NAMALWA (cell line): Measurements from ENCODE around the gene GTPBP1.
A peak's percentile ranks its signal among the peaks of the same experiment; 100 is the strongest.

Experiments
- DNase-seq: peaks from one replicate; pipeline ENCODE4 v3.0.0-alpha.2; 2015; ENCODE audit warnings: low spot score

Gene GTPBP1

DNA sequence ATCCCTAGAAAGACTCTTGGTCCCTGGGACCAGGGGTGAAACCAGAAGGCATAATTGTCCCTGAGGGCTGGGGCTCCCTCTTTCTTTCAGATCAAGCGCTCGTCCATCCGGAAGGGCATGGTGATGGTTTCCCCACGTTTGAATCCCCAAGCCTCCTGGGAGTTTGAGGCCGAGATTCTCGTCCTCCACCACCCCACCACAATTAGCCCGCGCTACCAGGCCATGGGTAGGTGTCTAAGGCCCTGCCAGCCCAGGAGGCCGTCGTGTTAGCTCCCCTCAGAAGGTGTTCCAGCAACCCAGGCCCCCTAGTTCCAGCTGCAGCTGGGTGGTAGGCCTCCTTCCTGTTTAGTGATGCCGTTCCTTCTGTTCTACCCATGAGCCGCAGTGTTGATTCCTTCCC lies 21.4 kb downstream of the GTPBP1 start:
- no peak for DNase-seq

DNA sequence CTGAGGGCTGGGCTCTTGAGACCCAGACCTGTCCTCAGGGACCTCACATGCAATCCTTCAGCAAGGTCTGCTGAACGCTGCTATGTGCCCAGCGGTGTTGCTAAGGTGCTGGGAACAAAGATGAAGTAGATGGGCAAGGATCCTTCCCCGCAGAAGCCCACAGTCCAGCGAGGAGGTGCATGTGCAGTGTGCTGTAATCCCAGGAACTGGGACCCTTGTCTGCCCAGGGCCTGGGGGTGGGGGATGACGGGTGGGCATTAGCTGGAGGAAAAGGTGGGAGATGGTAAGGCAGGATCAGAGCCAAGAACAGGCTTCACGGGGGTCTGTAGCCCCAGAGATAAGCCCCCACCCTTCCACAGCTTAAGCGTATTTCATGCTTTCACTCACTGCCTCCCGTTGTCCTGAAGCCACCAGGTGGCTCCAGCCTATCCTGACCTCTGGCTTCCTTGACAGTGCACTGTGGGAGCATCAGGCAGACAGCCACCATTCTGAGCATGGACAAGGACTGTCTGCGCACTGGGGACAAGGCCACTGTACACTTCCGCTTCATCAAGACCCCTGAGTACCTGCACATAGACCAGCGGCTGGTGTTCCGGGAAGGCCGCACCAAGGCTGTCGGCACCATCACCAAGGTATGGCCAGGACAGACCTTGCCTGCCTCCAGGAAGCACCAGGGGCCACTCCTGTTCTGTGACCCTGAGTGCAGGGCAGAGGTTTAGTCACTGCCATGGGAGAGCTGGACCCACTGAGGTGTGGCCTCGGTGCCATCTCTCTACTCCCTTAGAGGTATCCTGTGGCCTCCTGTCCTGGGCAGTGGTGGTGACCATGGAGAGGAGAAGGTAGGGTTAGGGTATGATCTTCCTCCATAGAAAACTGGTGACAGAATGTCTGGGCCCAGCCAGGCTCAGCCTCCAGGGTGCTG lies 22.0 kb downstream of the GTPBP1 start:
- DNase-seq: no peak

DNA sequence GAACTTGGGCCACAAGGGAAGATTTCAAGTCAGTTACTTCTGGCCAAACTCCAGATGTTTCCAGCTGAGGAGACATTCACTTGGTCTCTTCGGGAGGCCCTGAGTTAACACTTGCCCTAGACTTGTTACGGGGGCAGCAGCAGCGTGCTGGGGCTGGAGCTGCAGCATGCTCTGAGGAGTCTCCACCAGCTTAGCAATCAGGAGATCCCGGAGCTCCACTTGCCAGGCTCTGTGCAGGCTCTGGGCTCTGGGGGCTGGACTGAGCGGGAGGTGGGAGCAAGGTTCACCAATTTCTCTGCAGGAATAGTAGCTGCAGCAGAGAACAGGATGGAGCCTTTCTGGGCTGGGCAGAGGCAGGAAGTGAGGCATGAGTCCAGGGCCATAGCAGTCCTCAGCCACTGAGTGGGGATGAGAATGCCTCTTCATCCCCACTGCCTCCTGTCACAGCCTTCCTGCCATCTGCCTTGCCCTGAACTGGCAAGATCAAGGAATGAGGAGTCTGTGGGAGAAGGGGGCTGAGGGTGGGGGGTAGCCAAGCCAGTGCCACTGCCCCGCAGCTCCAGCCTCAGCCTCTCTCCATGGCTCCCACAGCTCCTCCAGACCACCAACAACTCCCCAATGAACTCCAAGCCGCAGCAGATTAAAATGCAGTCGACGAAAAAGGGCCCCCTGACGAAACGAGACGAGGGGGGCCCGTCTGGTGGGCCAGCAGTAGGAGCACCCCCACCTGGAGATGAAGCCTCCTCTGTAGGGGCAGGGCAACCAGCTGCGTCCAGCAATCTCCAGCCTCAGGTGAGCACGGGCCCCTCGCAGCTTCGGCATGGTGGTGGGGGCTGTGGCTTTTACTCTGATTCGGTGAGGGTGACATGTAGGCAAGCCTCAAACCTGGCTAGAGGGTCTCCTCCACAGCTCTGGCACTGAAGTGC lies 23.4 kb downstream of the GTPBP1 start:
- DNase-seq: no peak

DNA sequence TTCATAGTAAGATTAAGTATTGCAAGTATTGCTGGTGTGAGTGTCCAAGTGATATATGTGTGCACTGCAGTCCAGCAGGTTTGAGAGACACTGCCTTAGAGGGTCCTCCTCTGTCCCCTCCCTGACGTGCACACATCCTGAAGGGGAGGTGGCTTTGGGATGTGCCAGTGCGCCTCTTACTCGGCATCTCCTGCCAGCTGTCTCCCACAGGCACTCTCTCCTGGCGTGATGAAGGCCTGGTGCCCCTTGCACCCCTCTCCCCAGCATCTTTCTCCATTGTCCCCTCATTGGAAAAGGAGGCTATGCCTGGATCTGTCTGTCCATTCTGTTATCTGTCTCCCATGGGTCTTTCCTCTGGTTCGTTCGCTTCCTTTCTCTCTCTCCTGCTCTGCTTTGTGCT lies 24.2 kb downstream of the GTPBP1 start:
- no peak for DNase-seq

DNA sequence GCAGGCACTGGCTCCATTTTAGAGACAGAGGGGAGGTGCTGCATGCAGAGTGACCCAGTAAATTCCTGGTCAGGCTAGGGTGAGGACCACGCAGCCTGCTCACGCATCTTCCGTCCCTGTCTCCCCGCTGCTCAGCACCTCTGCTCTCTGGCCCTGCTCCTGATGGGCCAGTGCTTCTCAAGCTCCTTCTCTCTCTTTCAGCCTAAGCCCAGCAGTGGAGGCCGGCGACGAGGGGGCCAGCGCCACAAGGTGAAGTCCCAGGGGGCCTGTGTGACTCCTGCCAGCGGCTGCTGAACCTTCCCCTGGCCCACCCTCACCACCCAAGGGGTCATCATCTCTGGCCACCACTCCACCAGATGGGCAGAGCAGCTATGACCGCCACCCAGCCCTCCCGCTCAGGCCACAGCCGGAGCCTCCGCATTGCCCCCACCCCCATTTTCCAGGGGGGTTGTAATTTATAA lies 24.7 kb downstream of the GTPBP1 start:
- no peak for DNase-seq

DNA sequence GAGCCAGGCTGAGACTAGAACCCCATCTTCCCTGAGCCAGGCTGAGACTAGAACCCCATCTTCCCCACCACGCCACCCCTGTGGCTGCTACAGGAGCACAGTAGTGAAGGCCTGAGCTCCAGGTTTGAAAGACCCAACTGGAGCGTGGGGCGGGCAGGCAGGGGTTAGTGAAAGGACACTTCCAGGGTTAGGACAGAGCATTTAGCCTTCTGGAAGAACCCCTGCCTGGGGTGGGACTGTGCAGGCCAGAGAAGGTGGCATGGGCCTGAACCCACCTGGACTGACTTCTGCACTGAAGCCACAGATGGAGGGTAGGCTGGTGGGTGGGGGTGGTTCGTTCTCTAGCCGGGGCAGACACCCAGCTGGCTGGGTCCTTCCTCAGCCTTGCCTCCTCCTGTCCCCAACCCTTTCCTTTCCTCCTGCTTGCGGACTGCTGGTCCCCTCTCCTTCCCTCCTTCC lies 26.0 kb downstream of the GTPBP1 start:
- no peak for DNase-seq

DNA sequence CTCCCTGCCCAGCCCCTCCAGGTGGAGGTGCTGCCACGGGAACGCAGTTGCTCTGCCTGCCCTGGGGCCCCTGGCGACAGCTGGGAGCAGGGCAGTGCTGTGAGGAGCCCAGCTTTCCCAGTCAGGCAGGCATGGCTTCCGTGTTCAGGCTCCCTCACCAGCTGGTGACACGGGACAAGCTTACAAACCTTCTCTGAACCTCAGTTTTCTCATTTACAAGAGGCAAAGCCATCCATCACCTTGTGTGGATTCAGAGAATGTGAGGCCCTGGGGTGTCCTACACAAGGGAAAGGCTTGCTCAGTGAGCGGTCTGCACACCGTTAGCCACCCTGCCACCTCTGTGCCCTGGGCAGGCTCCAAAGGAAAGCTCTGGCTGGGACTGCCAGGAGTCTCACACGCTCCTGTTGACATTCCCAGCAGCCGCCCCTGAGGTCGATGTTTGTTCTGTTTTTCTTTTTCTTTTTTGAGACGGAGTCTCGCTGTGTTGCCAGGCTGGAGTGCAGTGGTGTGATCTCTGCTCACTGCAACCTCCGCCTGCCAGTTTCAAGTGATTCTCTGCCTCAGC lies 26.6 kb downstream of the GTPBP1 start:
- no peak for DNase-seq

DNA sequence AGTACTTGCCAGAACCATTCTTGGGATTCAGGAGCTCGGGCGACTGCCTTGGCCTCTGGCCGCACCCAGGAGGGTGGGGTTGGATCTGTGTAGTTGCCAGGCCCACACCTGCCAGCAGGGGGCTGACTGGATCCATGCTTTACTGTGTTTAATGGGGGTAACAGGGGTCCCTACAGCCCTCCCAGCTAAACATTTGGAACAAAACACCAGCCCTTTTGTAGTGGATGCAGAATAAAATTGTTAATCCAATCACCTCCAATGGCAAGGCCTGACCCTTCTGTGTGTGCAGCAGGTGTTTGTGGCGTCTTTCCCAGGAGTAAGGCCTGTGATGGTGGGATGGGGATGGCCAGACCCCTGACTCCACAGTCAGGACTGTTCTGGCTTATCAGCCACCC lies 27.6 kb downstream of the GTPBP1 start:
- DNase-seq: peak; percentile 59

DNA sequence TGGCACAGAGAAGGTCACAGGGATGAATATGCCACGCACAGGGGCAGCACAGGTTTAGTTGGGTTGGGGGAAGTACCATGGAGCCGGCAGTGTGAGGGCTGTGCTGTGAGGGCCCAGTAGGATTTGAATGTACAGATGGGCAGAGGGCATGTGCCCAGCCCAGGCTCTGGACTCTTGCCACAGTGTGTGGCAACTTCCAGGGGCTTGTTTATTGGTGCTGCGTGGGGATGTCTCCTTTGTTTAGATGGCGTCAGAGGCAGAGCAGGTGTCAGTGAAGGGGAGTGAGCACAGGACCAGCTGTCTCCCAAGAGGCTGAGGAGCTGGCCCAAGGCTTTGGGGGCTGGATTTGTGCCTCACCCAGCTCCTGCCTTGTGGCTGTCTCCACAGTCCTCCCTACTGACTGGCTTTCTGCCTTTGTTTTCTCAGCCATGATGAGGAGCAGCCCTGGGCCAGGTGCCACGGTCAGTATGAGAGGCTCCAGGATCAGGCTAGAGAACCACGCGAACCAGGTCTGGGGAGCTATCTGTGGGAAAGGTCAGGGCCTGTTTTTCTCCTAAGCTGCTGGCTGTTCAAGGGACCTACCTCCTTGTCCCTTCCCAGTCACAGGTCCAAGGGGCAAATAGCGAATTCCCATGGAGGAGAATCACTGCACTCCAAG lies 28.1 kb downstream of the GTPBP1 start:
- no peak for DNase-seq

DNA sequence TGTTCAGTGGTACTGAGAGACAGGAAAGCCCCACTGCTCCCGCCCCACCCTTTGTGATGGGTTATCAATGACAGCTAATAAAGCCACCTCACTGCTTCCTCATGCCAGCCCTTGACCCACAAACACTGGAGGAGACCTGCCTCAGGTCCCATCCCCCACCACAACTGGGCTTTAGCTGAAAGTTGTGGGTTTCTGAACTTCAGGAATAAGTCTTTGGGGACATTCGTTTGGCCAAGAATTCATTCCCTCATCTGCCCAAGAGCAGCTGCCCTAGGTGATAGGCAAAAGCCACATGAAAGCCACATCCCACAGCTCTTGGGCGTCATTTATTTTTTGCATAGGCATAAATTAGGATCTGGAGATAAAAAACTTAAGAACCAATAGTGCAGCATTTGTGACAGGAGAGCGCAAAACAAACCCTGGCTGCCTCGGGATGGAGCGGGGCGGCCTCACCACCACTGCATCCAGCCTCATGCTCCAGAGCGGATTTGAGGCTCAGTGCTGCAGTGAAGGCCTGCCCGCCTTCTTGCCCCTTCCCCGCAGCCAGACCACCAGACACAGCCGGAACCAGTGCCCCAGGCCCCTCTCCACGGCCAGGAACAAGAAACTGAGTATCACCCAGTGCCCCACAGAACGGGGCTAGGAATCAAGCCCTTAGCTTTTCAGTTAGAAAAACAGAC lies 28.8 kb downstream of the GTPBP1 start:
- no peak for DNase-seq

DNA sequence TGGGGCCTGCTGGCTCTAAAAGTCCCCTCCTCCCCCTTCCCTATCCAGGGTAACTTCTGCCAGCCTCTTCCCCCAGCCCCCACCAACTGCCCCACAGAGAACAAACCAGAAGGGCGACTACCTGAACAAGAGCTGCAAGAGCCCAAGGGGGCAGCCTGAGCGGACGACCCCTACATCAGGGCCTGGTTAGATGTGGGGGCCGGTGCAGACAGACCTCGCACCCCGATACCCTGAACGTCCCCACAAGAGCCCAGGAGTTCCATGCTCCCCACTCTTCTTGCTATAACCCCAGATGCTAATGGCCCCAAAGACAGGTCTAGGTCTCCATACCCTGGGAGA lies 29.4 kb downstream of the GTPBP1 start:
- no peak for DNase-seq

DNA sequence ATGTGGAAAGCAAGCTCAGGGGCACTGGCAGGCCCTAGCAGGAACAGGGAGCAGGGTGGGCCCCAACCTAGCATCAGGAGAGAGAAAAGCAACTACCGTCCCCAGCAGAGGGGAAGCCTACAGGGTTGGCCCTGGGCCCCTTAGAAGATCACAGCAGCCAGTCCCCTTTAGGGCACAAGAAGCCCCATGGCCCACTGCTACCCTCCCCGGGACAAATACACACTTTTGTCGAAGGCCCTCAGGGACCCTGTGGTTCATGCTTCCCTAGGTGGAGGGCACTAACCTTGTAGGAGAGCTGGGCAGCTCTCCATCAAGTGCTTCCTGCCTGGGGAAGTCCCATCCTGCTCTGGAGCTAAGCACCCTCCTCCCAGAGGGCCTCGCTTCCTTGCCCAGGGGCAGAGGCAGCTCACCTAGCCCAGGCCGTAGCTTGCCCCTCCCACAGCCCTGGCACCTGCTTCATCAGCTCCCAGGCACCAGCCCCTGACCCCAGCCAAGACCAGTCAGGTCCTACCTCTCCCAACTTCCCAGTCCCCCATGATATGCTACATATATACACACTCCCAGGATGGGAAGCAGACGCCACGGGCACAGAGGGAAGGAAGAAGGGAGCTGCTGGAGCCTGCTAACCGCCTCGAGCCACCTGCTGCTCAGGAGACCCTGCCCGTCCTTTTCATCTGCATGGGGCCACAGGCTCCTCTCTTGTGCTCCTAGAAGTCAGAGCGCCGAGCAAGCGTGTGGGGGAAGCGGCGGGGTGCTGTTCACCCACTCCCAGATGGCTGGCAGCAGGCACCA lies 29.9 kb downstream of the GTPBP1 start:
- no peak for DNase-seq

DNA sequence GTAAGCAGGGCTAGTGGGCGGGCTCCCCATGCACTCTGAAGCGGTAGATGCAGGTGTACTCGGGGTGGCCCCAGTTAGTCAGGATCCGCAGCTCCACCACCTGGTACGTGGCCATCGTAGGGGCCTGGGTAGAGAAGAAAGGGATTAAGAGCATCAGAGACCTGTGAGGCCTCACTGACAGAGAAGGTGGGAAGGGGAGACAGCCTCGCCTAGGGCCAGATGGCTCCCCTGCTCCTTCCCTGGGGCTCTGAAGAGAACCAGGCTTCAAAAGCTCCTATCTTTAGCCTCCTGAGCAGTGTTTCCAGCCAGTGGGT lies 30.5 kb downstream of the GTPBP1 start:
- DNase-seq: no peak

DNA sequence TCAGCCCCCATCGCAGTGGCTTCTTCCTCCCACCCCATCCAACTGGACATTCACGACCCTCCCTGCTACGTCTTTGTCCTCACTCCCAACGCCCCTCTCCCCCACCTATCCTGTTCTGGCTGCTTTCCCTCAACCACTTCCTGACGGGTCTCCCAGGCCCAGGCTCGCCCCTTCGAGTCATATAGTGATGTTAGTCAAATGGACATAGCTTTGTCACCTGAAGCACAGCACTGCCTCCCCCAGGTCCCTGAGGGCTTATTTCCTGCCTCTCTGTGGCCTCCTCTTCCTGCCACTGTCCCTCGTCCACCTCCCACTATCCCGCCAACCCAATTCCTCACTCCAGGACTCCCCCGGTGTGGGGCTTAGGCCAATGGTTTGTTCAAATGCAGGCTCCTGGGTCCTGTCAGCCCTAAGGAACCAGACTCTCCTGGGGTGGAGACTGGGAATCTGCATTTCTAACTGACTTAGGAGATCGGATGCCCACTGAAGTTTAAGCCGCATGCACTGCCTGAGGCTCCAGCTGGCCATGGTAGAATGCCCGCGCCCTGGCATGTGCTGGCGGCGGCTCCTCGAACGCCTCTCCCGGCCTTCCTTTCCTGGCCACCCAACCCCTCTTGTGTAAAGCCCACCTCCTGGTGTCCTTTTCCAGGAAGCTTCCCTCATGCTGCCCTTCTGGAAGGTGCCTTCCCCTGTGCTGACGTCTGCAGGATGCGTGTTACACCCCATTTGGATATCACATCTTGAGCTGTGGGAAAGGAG lies 31.7 kb downstream of the GTPBP1 start:
- no peak for DNase-seq

DNA sequence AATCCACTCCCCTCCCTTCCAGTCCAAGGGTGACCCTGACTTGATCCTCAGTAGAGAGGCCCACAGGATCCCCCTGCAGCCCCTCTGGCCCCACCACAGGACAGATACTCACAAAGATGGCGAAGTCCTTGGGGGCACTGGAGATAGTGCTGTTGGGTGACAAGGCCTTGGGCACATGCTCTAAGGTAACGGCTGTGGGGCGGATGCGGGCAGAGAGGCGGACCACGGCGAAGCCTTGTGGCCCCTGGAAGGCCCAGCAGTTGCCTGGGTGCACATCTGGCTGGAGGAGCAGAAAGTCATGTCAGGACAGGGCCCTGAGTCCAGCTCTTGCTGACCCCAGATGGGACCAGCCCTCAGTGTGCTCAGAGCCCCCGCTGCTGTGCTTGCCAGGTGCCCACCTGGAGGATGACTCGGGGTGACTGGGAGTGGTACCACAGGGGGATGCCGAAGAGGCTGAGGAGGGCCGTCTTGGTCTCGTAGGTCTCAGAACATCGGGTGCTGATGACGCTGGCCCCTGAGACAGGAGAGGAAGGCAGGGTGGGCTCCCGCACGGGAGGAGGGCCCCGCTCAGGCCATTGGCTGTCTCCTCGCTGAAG lies 32.8 kb downstream of the GTPBP1 start:
- no peak for DNase-seq

DNA sequence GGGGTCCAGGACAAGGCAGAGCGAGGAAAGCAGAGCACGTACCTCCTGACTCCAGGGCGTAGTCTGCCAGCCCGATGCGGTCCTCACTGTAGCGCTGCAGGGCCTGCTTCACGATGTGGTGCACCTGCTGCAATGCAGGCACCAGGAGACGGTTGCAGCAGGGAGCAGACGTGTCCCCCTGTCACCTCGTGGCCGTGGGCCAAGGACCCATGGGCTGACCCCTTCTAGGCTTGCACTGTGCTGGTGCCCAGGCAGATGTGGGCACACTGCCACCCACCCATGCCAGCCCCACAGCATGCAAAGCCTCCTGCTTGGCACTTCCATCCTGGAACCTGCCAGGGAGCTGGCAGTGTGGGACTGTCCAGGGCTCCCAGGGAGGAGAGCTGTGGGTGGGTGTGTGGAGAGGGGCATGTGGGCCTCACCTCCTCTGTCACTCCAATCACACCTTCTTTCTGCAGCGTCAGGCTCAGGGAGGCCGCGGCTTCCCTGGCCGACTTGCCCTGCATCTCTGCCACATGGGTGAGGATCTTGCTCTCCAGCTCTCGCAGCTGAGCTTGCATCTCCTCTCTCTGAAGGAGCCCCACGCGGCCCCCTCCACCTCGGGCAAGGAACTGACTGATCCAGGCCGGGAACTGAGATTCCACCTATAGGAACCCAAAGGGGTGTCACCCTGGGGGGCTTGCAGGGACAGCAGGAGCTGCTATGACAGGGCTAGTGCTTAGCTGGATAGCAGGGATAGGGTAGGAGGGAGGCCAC lies 33.7 kb downstream of the GTPBP1 start:
- DNase-seq: no peak

DNA sequence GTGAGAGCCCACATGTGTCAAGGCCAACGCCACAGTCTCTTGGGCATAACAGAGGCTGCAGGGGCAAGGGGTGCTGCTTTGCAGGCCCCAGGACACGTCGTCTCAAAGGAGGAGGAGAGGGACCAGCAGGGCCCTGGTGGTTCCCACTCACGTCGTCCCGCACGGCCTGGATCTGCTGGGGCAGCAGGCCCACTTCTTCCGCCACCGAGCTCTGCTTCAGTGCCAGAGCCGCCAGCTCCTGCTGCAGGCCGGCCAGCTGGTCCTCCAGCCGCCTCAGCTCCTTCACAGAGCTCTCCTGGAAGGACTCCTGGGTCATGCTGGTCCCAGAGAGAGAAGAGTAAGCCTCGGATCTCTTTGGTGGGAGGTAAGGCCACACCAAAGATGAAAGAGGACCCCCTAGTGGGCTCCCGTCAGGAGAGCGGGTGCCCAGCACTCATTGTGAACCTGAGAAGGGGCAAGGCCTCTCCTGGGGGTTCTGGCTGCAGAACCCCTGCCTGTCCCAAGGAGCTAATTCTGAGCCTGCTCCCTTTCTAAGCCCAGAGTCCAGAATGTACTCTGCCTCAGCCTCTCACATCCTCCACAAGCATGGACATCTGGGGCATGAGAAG lies 34.5 kb downstream of the GTPBP1 start:
- no peak for DNase-seq

DNA sequence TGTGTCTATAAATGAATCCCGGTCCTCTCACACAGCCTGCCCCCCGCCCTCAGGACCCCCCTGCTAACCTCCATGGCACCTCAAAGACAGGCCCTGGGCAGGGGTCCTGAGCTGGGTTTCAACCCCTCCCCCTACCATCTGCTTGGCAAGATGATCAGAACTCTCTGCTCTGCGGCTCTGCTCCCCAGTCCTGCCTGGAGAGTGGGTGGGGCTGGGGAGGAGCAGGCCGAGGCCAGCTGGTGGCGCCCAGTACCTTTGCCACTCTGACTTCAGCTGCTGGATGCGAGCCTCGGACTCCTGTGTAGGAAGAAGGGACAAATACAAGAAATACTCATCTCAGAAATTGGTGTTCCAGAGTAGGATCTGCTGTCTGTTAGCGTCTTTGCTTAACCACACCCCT lies 35.0 kb downstream of the GTPBP1 start:
- DNase-seq: no peak

DNA sequence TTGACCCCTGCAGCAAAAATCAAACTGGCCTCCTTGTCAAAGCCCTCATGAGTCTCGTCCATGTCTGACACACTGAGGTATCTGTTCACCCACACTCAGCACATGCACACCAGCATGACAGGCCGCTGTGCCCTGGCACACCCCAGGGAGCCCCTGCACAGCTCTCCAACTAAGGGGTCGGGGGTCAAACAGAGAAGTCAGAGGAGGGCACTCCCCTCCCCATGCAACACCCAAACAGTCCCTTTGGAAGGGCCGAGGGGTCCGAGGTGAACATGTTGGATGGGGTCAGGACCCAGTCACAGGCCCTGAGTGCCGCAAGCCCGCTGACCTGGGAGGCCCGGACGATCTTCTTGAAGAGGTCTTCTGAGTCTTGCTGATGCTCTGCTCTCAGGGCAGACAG lies 35.4 kb downstream of the GTPBP1 start:
- DNase-seq: no peak
